Skeletal muscle satellite cell (primary cell): ENCODE data around the gene CNTN3.

Experiments
- H3K27me3 ChIP-seq: 2 replicates; pipeline ENCODE4 v1.7.0; 2013; ENCODE audit warnings: low read length; ENCODE audit not compliant: control insufficient read depth, insufficient read depth
- H3K36me3 ChIP-seq: 2 replicates; pipeline ENCODE4 v1.7.0; 2013; ENCODE audit warnings: mild to moderate bottlenecking, control low read depth, low read length; ENCODE audit not compliant: insufficient read depth
- H3K4me1 ChIP-seq: 2 replicates; pipeline ENCODE4 v1.7.0; 2013; ENCODE audit warnings: low read length; ENCODE audit not compliant: control insufficient read depth, insufficient read depth
- H3K4me2 ChIP-seq: 2 replicates; pipeline ENCODE4 v1.7.0; 2013; ENCODE audit warnings: mild to moderate bottlenecking, low read length
- H3K4me3 ChIP-seq: 2 replicates; pipeline ENCODE4 v1.7.0; 2013; ENCODE audit warnings: low read length
- H3K9ac ChIP-seq: 2 replicates; pipeline ENCODE4 v1.7.0; 2013; ENCODE audit warnings: mild to moderate bottlenecking, low read depth, low read length, moderate library complexity
- H3K9me3 ChIP-seq: replicated peaks from 2 replicates; pipeline ENCODE4 v1.7.0; 2013; ENCODE audit warnings: mild to moderate bottlenecking, control low read depth, low read length

The CNTN3 gene

GRCh38 chr3:74607803-74608202 is 6.7 kb downstream of the CNTN3 start:
- Histone ChIP-seq H3K4me2 (no peak overlapping the region), H3K4me3 (no peak overlapping the region), H3K9me3 (no peaks in the 10 kb centered on the region)

GRCh38 chr3:74606996-74607395 is 7.5 kb downstream of the CNTN3 start:
- no peaks in the 10 kb centered on the region for H3K9me3 ChIP-seq
- no peaks in the 10 kb centered on the region for H3K27me3 ChIP-seq
- H3K4me3 ChIP-seq = no peak overlapping the region
- H3K36me3 ChIP-seq = no peaks in the 10 kb centered on the region
- H3K4me2 ChIP-seq = no peak overlapping the region
- H3K4me1 ChIP-seq = no peaks in the 10 kb centered on the region
- H3K9ac ChIP-seq = no peak overlapping the region

More at GRCh38 chr3:74607803-74608202, 6.7 kb downstream of the CNTN3 start:
- peaks cover 1% of the 10 kb centered on the region for H3K4me1 ChIP-seq
- H3K36me3 ChIP-seq = no peaks in the 10 kb centered on the region
- no peaks in the 10 kb centered on the region for H3K27me3 ChIP-seq
- no peak overlapping the region for H3K9ac ChIP-seq

- Histone ChIP-seq H3K9ac (no peak overlapping the region), H3K9me3 (no peaks in the 10 kb centered on the region), H3K27me3 (no peaks in the 10 kb centered on the region), H3K4me1 (no peaks in the 10 kb centered on the region), H3K36me3 (no peaks in the 10 kb centered on the region), H3K4me2 (no peak overlapping the region), H3K4me3 (no peak overlapping the region)
Observed at GRCh38 chr3:74605437-74605836, 9.0 kb downstream of the CNTN3 start.

- Histone ChIP-seq H3K4me3 (no peak overlapping the region), H3K9me3 (no peaks in the 10 kb centered on the region), H3K4me2 (no peak overlapping the region), H3K4me1 (peaks cover 6% of the 10 kb centered on the region), H3K36me3 (no peaks in the 10 kb centered on the region), H3K9ac (no peak overlapping the region), H3K27me3 (no peaks in the 10 kb centered on the region)
Observed at GRCh38 chr3:74603292-74603691, 11.2 kb downstream of the CNTN3 start.

GRCh38 chr3:74602471-74602870 is 12.0 kb downstream of the CNTN3 start:
- Histone ChIP-seq H3K4me3 (no peak overlapping the region), H3K27me3 (no peaks in the 10 kb centered on the region), H3K4me1 (peaks cover 6% of the 10 kb centered on the region), H3K36me3 (no peaks in the 10 kb centered on the region), H3K9ac (no peak overlapping the region), H3K9me3 (no peaks in the 10 kb centered on the region), H3K4me2 (no peak overlapping the region)

GRCh38 chr3:74601793-74602192 is 12.7 kb downstream of the CNTN3 start:
- peaks cover 6% of the 10 kb centered on the region for H3K4me1 ChIP-seq
- no peaks in the 10 kb centered on the region for H3K27me3 ChIP-seq
- H3K4me2 ChIP-seq = no peak overlapping the region
- no peaks in the 10 kb centered on the region for H3K36me3 ChIP-seq
- H3K9ac ChIP-seq = no peak overlapping the region
- H3K9me3 ChIP-seq = no peaks in the 10 kb centered on the region
- no peak overlapping the region for H3K4me3 ChIP-seq

- peaks cover 6% of the 10 kb centered on the region for H3K4me1 ChIP-seq
- H3K9me3 ChIP-seq = no peaks in the 10 kb centered on the region
- no peaks in the 10 kb centered on the region for H3K36me3 ChIP-seq
- no peak overlapping the region for H3K4me2 ChIP-seq
- H3K9ac ChIP-seq = no peak overlapping the region
- H3K27me3 ChIP-seq = no peaks in the 10 kb centered on the region
- no peak overlapping the region for H3K4me3 ChIP-seq
Observed at GRCh38 chr3:74599564-74599963, 14.9 kb downstream of the CNTN3 start.

GRCh38 chr3:74593152-74593551 is 21.3 kb downstream of the CNTN3 start:
- Histone ChIP-seq H3K4me2 (no peak overlapping the region), H3K9ac (no peak overlapping the region), H3K36me3 (no peaks in the 10 kb centered on the region), H3K4me1 (no peaks in the 10 kb centered on the region), H3K4me3 (no peak overlapping the region), H3K27me3 (no peaks in the 10 kb centered on the region), H3K9me3 (no peaks in the 10 kb centered on the region)

- H3K27me3 ChIP-seq = no peaks in the 10 kb centered on the region
- H3K9ac ChIP-seq = no peak overlapping the region
- no peaks in the 10 kb centered on the region for H3K36me3 ChIP-seq
- no peaks in the 10 kb centered on the region for H3K4me1 ChIP-seq
- no peak overlapping the region for H3K4me3 ChIP-seq
- H3K4me2 ChIP-seq = no peak overlapping the region
- no peaks in the 10 kb centered on the region for H3K9me3 ChIP-seq
Observed at GRCh38 chr3:74592359-74592758, 22.1 kb downstream of the CNTN3 start.

- H3K27me3 ChIP-seq = no peaks in the 10 kb centered on the region
- no peaks in the 10 kb centered on the region for H3K36me3 ChIP-seq
- H3K4me2 ChIP-seq = no peak overlapping the region
- H3K4me1 ChIP-seq = no peaks in the 10 kb centered on the region
- no peak overlapping the region for H3K9ac ChIP-seq
- H3K9me3 ChIP-seq = no peaks in the 10 kb centered on the region
- H3K4me3 ChIP-seq = no peak overlapping the region
Observed at GRCh38 chr3:74591946-74592345, 22.5 kb downstream of the CNTN3 start.

GRCh38 chr3:74591342-74591741 is 23.1 kb downstream of the CNTN3 start:
- Histone ChIP-seq H3K4me1 (no peaks in the 10 kb centered on the region), H3K27me3 (no peaks in the 10 kb centered on the region), H3K9me3 (no peaks in the 10 kb centered on the region), H3K4me2 (no peak overlapping the region), H3K9ac (no peak overlapping the region), H3K36me3 (no peaks in the 10 kb centered on the region), H3K4me3 (no peak overlapping the region)

GRCh38 chr3:74590620-74591262 is 23.7 kb downstream of the CNTN3 start:
- H3K9me3 ChIP-seq = no peaks in the 10 kb centered on the region
- H3K4me1 ChIP-seq = no peaks in the 10 kb centered on the region
- no peak overlapping the region for H3K4me2 ChIP-seq
- H3K9ac ChIP-seq = no peak overlapping the region
- no peak overlapping the region for H3K4me3 ChIP-seq
- H3K36me3 ChIP-seq = no peaks in the 10 kb centered on the region
- H3K27me3 ChIP-seq = no peaks in the 10 kb centered on the region
